ENCODE measurements around the gene KIAA1614. TPM values are rescaled to one million over a fixed set of nuclear protein-coding genes. Genes with fewer than 3 reads are reported as not detected.

Gene KIAA1614
- total RNA-seq, 1 donor = 6.9 TPM

- H3K4me3 ChIP-seq (ENCODE audit: low read depth, low read length) = no peak overlapping the region
- TF ChIP-seq, protein P1, sequence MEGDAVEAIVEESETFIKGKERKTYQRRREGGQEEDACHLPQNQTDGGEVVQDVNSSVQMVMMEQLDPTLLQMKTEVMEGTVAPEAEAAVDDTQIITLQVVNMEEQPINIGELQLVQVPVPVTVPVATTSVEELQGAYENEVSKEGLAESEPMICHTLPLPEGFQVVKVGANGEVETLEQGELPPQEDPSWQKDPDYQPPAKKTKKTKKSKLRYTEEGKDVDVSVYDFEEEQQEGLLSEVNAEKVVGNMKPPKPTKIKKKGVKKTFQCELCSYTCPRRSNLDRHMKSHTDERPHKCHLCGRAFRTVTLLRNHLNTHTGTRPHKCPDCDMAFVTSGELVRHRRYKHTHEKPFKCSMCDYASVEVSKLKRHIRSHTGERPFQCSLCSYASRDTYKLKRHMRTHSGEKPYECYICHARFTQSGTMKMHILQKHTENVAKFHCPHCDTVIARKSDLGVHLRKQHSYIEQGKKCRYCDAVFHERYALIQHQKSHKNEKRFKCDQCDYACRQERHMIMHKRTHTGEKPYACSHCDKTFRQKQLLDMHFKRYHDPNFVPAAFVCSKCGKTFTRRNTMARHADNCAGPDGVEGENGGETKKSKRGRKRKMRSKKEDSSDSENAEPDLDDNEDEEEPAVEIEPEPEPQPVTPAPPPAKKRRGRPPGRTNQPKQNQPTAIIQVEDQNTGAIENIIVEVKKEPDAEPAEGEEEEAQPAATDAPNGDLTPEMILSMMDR (IDR thresholded peaks at IDR 0.05; ENCODE audit: insufficient read depth, low read depth, low read length) = no peak
- no peak for DNase-seq (ENCODE audit: low read depth)
These were observed 34.1 kb downstream of the KIAA1614 start for GRCh38 chr1:180946541-180947498.

GRCh38 chr1:180947499-180947885 is 34.8 kb downstream of the KIAA1614 start:
- TF ChIP-seq, protein P1 (IDR thresholded peaks at IDR 0.05; ENCODE audit: insufficient read depth, low read depth, low read length) = no peak
- DNase-seq (ENCODE audit: low read depth) = no peak
- H3K4me3 ChIP-seq (ENCODE audit: low read depth, low read length) = no peak overlapping the region

DNA sequence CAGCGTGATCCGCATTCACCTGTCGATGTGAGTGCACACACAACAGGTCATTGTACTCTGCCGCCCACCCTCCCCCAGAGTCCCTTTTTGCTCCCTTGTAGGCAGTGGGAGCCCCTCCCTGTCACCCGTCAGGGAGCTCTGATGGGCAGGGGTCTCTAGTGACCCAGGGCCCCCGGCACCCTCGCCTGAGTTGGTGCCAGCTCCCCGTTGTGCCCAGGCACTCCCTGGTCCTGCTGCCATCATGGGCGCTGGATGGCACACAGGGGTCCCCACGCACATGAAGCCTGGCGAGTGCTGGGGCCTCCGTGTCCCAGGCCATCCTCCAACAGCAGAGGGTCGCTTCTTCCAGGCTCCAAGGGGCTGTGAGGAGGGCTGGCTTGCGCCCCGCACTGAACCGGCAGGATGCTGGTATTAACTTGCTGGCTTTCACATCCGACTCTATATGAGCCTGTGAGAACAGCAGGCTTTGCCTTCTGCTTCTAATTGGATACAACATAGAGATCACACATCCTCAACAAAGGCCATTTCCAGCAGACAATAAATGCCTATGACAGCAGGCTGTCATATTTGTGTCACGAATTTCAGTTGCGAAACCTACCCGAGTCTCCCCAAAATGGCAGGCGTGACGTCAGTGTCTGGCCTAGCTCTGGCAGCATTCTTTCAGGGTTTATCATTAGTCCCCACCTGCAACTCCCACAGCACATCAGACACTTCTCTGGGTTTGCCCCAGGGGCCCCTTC is 35.4 kb downstream of the KIAA1614 start:
- DNase-seq (ENCODE audit: low read depth) = peak; percentile 49
- H3K4me3 ChIP-seq (ENCODE audit: low read depth, low read length) = no peak overlapping the region
- TF ChIP-seq, protein P1 (IDR thresholded peaks at IDR 0.05; ENCODE audit: insufficient read depth, low read depth, low read length) = no peak

- TF ChIP-seq, protein P1 (IDR thresholded peaks at IDR 0.05; ENCODE audit: insufficient read depth, low read depth, low read length) = no peak
- no peak for DNase-seq (ENCODE audit: low read depth)
- H3K4me3 ChIP-seq (ENCODE audit: low read depth, low read length) = no peak overlapping the region
These were observed 36.2 kb downstream of the KIAA1614 start for GRCh38 chr1:180948641-180949615.

- DNase-seq (ENCODE audit: low read depth) = no peak
These were observed 36.9 kb downstream of the KIAA1614 start for GRCh38 chr1:180949616-180950000.

More at GRCh38 chr1:180949616-180950000, 36.9 kb downstream of the KIAA1614 start:
- TF ChIP-seq, protein P1 (IDR thresholded peaks at IDR 0.05; ENCODE audit: insufficient read depth, low read depth, low read length) = no peak
- H3K4me3 ChIP-seq (ENCODE audit: low read depth, low read length) = no peak overlapping the region
